ENCODE results near the gene AGMO.

AGMO gene

DNA sequence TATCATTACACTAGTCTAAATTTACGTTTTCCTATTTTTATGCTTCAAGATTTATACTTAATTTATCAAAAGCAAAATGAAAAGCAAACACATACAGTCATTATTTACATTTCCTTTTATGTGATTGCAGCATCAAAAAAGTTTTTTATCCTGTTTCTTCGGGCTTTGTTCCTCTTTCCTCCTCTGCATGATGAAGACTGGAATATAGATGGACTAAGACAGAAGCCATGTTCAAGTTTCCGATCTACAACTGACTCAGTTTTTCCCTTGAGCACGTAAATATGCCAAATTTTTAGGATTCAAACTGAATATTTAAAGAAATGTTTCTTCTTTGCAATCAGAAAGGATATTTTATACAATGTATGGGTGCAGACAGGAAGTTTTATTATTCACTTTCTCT lies 385.7 kb downstream of the AGMO start:
- Histone ChIP-seq H3K4me1 (no peaks in the 10 kb centered on the region), H3K9me3 (no peaks in the 10 kb centered on the region), H3K36me3 (no peaks in the 10 kb centered on the region), H3K4me3 (ENCODE audit: low read depth, low read length) (no peak overlapping the region), H3K27me3 (no peaks in the 10 kb centered on the region)
- no peak for DNase-seq
- TF ChIP-seq, protein P1, sequence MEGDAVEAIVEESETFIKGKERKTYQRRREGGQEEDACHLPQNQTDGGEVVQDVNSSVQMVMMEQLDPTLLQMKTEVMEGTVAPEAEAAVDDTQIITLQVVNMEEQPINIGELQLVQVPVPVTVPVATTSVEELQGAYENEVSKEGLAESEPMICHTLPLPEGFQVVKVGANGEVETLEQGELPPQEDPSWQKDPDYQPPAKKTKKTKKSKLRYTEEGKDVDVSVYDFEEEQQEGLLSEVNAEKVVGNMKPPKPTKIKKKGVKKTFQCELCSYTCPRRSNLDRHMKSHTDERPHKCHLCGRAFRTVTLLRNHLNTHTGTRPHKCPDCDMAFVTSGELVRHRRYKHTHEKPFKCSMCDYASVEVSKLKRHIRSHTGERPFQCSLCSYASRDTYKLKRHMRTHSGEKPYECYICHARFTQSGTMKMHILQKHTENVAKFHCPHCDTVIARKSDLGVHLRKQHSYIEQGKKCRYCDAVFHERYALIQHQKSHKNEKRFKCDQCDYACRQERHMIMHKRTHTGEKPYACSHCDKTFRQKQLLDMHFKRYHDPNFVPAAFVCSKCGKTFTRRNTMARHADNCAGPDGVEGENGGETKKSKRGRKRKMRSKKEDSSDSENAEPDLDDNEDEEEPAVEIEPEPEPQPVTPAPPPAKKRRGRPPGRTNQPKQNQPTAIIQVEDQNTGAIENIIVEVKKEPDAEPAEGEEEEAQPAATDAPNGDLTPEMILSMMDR (IDR thresholded peaks at IDR 0.05; ENCODE audit: low read depth, low read length), result no peak

DNA sequence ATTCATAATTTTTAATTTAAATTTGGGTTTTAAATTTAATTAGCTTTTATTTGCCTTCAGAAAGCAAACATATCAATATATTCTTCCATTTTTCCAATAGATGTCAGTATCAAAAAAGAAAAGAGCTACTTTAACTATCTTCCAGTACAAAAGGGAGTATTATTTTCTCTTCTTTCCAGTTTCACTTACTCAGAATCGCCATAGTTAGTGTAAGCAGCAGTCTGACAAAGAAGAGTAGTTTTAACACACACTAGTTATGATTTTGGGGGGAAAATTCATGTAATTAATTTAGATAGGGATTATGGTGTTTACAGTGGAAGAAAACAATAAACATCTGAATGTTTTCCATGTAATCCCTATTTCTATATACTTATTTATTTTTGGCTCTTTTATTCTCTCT lies 386.7 kb downstream of the AGMO start:
- Histone ChIP-seq H3K36me3 (no peaks in the 10 kb centered on the region), H3K4me1 (no peaks in the 10 kb centered on the region), H3K9me3 (no peaks in the 10 kb centered on the region), H3K4me3 (ENCODE audit: low read depth, low read length) (no peak overlapping the region), H3K27me3 (no peaks in the 10 kb centered on the region)
- TF ChIP-seq, protein P1 (IDR thresholded peaks at IDR 0.05; ENCODE audit: low read depth, low read length), result no peak
- no peak for DNase-seq

DNA sequence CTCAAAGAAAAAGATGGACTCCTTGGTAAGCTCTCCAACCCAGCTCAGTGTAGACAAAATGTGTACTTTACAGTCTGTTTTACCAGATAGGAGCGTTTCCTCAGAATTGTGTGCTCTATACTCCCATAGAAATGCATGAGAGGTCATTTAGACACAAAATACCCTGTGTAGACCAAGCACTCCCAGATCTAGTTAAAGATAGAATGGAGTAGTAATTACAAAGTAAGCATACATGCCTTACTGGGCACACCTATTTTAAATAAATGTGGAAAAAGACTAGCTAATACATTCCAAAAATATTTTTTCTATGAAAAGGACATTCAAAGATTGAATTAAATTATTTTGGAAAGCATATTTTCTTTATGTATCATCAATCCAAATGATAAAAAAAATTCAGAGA lies 387.3 kb downstream of the AGMO start:
- H3K36me3 ChIP-seq, result no peaks in the 10 kb centered on the region
- H3K9me3 ChIP-seq, result no peaks in the 10 kb centered on the region; the same call in 1 of the 2 replicates
- H3K4me1 ChIP-seq, result no peaks in the 10 kb centered on the region
- H3K27me3 ChIP-seq, result no peaks in the 10 kb centered on the region
- no peak for DNase-seq
- H3K4me3 ChIP-seq (ENCODE audit: low read depth, low read length), result no peak overlapping the region
- TF ChIP-seq, protein P1 (IDR thresholded peaks at IDR 0.05; ENCODE audit: low read depth, low read length), result no peak

DNA sequence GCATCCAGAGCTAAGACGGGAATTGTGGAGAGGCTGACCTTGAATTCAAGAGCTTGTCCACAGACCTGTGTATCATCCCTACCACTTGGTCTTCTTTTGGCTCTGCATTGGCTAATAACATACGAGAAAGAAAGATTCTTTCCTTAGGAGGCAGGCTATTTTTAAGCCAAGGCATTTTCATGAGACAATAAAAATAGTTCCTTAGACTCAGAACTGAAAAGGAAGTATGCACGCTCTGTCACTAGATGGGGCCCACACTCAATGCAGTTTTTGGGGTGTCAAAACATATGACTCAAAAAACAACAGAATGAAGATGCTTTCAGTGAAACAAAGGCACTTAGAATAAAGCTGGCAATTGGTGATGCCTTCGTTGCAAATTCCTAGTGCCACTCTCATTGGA lies 393.3 kb downstream of the AGMO start:
- Histone ChIP-seq H3K4me3 (ENCODE audit: low read depth, low read length) (no peak overlapping the region), H3K36me3 (no peaks in the 10 kb centered on the region), H3K9me3 (no peaks in the 10 kb centered on the region; the same call in 1 of the 2 replicates), H3K27me3 (no peaks in the 10 kb centered on the region), H3K4me1 (no peaks in the 10 kb centered on the region)
- TF ChIP-seq, protein P1 (IDR thresholded peaks at IDR 0.05; ENCODE audit: low read depth, low read length), result no peak
- no peak for DNase-seq

DNA sequence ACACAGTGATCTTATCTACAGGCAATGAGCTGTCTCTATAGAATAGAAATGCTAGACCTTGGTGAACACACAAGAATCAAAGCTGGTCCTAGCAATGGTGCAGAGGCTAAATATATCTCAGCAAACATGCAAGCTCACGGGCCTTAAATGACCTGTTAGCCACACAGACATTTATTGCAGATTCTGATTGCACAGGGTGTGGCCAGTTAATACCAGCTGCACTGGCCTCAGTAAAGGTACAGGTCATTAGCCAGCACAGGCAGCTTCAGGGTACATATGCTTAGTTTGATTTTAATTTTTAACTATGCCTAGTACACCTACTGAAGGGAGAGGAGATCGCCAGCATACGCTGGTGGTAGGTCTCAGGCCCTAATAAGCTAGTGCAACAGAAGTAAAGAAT lies 393.9 kb downstream of the AGMO start:
- no peaks in the 10 kb centered on the region for H3K36me3 ChIP-seq
- no peaks in the 10 kb centered on the region for H3K4me1 ChIP-seq
- DNase-seq, result no peak
- no peaks in the 10 kb centered on the region; the same call in 1 of the 2 replicates for H3K9me3 ChIP-seq
- H3K4me3 ChIP-seq (ENCODE audit: low read depth, low read length), result no peak overlapping the region
- TF ChIP-seq, protein P1 (IDR thresholded peaks at IDR 0.05; ENCODE audit: low read depth, low read length), result no peak
- H3K27me3 ChIP-seq, result no peaks in the 10 kb centered on the region

DNA sequence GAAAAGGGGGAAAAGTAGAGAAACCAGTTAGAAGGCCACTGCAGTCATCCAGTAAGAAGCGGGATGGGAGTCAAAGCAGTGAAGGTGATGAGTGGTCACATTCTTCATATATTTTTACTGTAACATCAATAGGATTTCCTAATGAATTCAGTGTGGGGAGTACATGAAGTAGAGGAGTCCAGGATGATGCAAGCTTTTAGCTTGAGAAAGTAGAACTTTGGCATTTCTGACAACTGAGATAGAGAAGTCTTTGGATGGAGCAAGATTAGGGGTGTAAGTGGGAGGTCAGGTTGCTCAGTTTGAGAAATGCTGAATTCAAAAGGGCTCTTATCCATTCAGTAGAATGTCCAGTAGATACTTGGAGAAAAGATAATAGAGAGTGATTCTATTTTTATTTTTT lies 395.2 kb downstream of the AGMO start:
- no peaks in the 10 kb centered on the region; the same call in 1 of the 2 replicates for H3K9me3 ChIP-seq
- no peaks in the 10 kb centered on the region for H3K4me1 ChIP-seq
- no peak overlapping the region for H3K4me3 ChIP-seq (ENCODE audit: low read depth, low read length)
- DNase-seq, result no peak
- H3K27me3 ChIP-seq, result no peaks in the 10 kb centered on the region
- TF ChIP-seq, protein P1 (IDR thresholded peaks at IDR 0.05; ENCODE audit: low read depth, low read length), result no peak
- no peaks in the 10 kb centered on the region for H3K36me3 ChIP-seq

Measured in BE2C (cell line).